ENCODE data around the gene RTP2.

- TF ChIP-seq TCF12 (IDR thresholded peaks at IDR 0.05; ENCODE audit: low read depth), result no peak
- TF ChIP-seq, protein P1, sequence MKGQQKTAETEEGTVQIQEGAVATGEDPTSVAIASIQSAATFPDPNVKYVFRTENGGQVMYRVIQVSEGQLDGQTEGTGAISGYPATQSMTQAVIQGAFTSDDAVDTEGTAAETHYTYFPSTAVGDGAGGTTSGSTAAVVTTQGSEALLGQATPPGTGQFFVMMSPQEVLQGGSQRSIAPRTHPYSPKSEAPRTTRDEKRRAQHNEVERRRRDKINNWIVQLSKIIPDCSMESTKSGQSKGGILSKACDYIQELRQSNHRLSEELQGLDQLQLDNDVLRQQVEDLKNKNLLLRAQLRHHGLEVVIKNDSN (IDR thresholded peaks at IDR 0.05), result no peak
- TF ChIP-seq, protein P2, sequence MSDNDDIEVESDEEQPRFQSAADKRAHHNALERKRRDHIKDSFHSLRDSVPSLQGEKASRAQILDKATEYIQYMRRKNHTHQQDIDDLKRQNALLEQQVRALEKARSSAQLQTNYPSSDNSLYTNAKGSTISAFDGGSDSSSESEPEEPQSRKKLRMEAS (IDR thresholded peaks at IDR 0.05), result no peak
These were observed 24.2 kb upstream of the RTP2 start for GRCh38 chr3:187726564-187726963.

All from Ishikawa (cell line).